ENCODE measurements around the gene B4GALT2.

The B4GALT2 gene

GRCh38 chr1:43970911-43971310 is 8.1 kb upstream of the B4GALT2 start:
- no peak for DNase-seq

DNA sequence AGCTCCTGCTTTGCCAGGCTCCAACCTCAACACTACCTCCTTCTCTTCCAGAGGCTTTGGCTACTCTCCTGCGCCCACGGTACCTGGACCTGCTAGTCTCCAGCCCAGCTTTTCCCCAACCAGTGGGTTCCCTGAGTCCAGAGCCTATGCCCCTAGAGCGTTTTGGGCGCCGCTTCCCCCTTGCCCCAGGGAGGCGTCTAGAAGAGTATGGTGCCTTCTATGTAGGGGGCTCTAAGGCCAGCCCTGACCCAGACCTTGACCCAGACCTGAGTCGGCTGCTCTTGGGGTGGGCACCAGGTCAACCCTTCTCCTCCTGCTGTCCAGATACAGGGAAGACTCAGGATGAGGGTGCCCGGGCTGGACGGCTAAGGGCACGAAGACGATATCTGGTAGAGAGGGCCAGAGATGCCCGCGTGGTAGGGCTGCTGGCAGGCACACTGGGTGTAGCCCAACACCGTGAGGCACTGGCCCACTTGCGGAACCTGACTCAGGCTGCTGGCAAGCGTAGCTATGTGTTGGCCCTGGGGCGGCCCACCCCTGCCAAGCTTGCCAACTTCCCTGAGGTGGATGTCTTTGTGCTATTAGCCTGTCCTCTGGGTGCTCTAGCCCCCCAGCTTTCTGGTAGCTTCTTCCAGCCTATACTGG is 7.6 kb upstream of the B4GALT2 start:
- no peak for DNase-seq

GRCh38 chr1:43973981-43974442 is 5.0 kb upstream of the B4GALT2 start:
- no peak for DNase-seq

- peak; percentile 89 to 92 for DNase-seq
Observed at GRCh38 chr1:43974443-43975248, 4.4 kb upstream of the B4GALT2 start, which contains the start of gene ATP6V0B. Gene ATP6V0B (plus strand): TSS chr1:43974960. CDS start chr1:43975041, 81 bp downstream.

- peak; percentile 55 to 58 for DNase-seq
Observed at GRCh38 chr1:43975249-43975961, 3.6 kb upstream of the B4GALT2 start.

GRCh38 chr1:43976045-43976444 is 3.0 kb upstream of the B4GALT2 start:
- no peak for DNase-seq

GRCh38 chr1:43976890-43977289 is 2.1 kb upstream of the B4GALT2 start:
- no peak for DNase-seq

DNA sequence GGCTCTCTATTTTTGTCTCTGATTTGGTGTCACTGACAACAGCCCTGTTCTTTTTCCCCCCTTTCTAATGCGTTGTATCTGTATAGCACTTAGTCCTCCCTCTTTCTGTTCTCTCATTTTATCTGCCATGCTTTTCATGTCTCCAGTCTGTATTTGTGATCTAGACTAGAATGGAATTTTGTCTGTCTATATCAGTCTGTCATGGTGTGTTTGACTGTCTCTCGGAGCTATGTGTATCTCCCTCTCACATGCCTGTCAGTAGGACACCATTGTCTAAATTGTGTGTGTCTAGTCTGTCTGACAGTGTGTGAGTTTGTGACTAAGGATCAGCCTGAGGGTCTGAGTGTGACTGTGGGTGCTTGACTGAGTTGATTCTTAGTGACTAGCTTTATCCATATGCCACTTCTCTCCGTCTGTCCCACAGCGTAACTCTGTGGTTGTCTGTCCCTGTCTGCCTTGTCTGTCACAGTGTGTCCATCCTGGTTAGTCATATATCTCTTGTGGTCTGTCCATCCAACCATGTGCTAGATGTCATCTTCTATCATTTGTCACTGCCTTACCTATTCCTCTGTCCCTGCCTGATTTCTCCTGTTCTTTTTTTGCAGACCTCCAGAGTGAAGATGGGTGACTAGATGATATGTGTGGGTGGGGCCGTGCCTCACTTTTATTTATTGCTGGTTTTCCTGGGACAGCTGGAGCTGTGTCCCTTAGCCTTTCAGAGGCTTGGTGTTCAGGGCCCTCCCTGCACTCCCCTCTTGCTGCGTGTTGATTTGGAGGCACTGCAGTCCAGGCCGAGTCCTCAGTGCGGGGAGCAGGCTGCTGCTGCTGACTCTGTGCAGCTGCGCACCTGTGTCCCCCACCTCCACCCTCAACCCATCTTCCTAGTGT is 1.4 kb upstream of the B4GALT2 start:
- DNase-seq: no peak

DNA sequence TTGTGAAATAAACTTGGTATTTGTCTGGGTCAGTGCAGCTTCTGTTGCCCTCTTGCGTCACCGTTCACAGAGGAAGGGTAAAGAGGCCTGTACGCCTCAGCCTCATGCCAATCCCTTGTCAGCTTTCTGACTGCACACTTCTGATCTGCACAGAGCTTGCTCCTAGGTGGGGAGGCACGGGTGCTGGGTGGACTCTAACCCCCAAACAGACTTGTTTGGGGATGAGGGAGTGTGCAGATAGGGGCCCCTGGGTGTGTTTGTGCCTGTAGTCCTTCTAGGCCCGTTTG is 803 bp upstream of the B4GALT2 start:
- DNase-seq: no peak

DNA sequence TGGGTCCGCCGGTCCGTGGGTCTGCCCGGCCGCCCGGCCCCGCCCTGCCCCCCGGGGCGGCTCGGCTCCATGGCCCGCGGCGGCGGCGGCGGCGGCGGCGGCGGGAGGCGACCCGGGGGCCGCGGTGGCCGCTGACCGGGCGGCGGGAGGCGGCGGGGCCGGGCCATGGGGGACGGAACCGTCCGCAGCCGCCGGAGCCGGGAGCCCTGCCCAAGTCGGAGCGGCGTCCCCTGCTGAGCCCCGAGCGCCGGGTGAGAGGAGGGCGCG is 184 bp downstream of the B4GALT2 start:
- DNase-seq: no peak

DNA sequence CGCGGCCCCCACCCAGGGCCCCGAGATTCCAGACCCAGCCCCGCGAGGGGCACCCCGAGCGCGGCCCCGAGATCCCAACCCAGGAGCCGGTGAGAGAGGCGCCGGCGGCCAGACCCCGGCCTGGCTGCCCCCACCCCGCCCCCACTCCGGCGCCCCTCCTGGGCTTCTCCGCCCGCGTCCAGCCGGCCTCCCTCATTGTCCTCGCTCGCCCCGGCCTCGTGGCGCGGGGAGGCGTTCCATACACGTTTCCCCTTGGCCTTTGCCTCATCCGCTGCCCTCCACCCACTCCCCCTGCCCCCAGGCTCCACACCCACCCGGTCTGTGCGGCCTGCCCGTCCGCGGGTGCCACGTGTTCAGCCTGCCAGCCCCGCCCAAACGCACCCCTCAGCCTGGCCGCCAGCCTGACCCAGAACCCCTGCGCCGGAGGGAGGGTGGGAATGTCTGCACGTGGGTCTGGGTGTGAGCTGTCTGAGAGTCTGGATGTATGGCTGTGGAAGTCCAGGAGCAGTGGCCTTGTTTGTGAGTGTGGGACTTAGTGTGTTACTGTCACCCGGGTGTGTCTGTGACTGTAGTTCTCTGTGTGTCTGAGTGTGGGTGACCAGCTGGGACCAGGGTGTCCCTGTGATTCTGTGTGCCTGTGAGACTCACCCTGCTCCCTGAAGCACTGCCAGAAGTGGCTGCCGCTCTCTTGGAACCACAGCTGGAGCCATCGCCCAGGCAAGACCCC is 681 bp downstream of the B4GALT2 start:
- DNase-seq: peak in 1 of 2 donors; percentile 32

- no peak for DNase-seq
Observed at GRCh38 chr1:43980255-43981134, 1.5 kb downstream of the B4GALT2 start.

DNA sequence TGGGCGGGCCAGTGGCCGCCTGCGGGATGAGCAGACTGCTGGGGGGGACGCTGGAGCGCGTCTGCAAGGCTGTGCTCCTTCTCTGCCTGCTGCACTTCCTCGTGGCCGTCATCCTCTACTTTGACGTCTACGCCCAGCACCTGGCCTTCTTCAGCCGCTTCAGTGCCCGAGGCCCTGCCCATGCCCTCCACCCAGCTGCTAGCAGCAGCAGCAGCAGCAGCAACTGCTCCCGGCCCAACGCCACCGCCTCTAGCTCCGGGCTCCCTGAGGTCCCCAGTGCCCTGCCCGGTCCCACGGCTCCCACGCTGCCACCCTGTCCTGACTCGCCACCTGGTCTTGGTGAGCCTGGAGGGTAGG is 2.1 kb downstream of the B4GALT2 start:
- DNase-seq: no peak

- no peak for DNase-seq
Observed at GRCh38 chr1:43981636-43982035, 2.6 kb downstream of the B4GALT2 start.

DNA sequence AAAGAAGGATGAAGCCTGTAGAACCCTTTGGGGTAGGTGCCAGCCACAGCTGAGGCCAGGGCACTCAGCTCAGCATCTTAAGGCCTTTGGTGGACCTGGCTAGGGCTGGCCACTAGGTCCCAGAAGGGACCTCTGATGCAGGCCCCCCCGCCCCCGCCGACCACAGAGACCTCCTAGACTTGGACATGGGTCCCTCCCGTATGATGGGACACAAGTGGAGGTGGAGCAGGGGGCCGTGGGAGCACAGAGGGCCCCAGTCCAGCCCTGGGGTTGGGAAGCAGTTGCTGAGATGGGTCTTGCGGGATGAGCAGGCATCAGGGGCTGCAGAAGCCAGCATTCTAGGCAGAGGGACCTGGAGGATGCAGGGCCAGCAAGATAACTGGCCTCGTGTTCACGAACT is 3.2 kb downstream of the B4GALT2 start:
- no peak for DNase-seq

DNA sequence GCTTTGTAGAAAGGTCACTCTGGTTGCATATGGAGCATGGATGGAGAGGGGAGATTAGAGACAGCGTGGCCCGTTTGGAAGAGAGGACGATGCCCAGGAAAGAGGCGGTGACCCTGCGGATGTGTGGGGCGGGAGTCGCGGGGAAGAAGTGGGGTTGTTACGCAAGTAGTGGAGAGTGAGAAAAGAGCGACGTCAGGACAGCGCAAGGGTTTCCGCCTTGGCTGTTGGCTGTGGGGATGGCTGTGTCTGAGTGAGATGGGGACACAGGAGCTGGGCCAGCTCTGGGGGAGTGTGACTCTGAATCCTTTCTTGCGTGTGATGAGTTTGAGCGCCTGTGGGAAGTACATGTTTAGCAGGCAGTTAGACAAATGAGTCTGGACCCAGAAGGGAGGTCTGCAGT is 3.8 kb downstream of the B4GALT2 start:
- DNase-seq: peak in 1 of 2 donors; percentile 9

- DNase-seq: no peak
Observed at GRCh38 chr1:43983253-43983899, 4.4 kb downstream of the B4GALT2 start.

DNA sequence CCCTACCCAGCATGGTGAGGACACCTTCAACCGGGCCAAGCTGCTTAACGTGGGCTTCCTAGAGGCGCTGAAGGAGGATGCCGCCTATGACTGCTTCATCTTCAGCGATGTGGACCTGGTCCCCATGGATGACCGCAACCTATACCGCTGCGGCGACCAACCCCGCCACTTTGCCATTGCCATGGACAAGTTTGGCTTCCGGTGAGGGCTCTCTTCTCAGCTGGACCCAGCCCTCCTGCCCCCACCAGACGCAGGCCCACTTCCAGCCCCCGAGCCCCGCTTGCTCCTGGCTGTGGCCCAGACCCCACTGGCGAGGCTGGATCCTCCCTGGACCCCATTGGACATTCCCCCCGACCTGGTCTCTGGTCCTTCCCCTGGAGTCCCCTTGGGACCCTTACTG is 5.8 kb downstream of the B4GALT2 start:
- DNase-seq: no peak

DNA sequence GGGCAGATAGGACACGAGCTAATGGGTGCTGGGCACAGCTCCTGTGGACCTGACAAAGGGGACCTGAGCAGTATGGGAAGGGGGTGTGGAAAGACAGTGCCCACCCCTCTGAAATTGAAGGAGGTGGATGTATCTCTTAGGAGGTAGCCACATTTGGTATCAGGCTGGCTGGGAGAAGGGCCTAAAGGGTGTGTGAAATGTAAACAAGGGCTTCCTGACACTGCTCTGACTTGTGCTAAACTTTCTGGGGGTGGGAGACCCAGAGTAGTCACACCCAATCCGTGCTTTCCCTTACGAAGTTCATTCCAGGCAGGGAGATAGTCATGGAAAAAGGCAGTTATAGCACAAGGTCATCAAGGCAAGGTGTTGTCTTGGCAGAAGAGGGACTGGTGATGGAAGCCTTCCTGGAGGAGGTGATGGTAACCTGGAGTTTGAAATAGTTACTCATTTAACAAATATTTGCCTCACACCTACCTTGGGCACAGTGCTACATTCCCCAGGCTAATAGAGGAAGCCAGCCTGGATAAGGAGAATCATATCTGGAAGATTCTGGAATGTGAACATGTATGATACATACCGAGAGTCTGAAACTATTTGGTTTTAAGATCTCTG is 7.1 kb downstream of the B4GALT2 start:
- DNase-seq: no peak

GRCh38 chr1:43986712-43987111 is 7.7 kb downstream of the B4GALT2 start:
- DNase-seq: no peak
